Effector memory CD4-positive, alpha-beta T cell (primary cell): ENCODE data around the gene GALNT18.
A peak's percentile ranks its signal among the peaks of the same experiment; 100 is the strongest.

ENCODE experiments used
- DNase-seq, 3 donors: peaks; one replicate each; pipeline ENCODE4 v3.0.0-alpha.2; 2020
- H3K27ac ChIP-seq: 2 replicates; pipeline ENCODE4 v1.7.0; 2013; ENCODE audit warnings: mild to moderate bottlenecking, low read length, moderate library complexity; ENCODE audit not compliant: insufficient read depth, poor library complexity, severe bottlenecking
- H3K27me3 ChIP-seq: replicated peaks from 2 replicates; pipeline ENCODE4 v1.7.0; 2013; ENCODE audit warnings: mild to moderate bottlenecking, low read length; ENCODE audit not compliant: insufficient read depth, control insufficient read depth, poor library complexity, severe bottlenecking
- H3K36me3 ChIP-seq: 2 replicates; pipeline ENCODE4 v1.7.0; 2013; ENCODE audit warnings: mild to moderate bottlenecking, low read length, moderate library complexity; ENCODE audit not compliant: control insufficient read depth, insufficient read depth
- H3K4me1 ChIP-seq: 2 replicates; pipeline ENCODE4 v1.7.0; 2013; ENCODE audit warnings: low read length, mild to moderate bottlenecking; ENCODE audit not compliant: control insufficient read depth, insufficient read depth, poor library complexity, severe bottlenecking
- H3K4me3 ChIP-seq: 2 replicates; pipeline ENCODE4 v1.7.0; 2013; ENCODE audit warnings: low read length, low read depth, mild to moderate bottlenecking; ENCODE audit not compliant: insufficient read depth, poor library complexity, severe bottlenecking
- H3K9me3 ChIP-seq: 2 replicates; pipeline ENCODE4 v1.7.0; 2013; ENCODE audit warnings: mild to moderate bottlenecking, low read length, moderate library complexity; ENCODE audit not compliant: control insufficient read depth
- total RNA-seq, 3 donors: gene quantifications; one replicate each; lab custom pipeline; 2026; lab: John Stamatoyannopoulos, UW

The GALNT18 gene
- 0 reads per million in 3 donors for total RNA-seq

DNA sequence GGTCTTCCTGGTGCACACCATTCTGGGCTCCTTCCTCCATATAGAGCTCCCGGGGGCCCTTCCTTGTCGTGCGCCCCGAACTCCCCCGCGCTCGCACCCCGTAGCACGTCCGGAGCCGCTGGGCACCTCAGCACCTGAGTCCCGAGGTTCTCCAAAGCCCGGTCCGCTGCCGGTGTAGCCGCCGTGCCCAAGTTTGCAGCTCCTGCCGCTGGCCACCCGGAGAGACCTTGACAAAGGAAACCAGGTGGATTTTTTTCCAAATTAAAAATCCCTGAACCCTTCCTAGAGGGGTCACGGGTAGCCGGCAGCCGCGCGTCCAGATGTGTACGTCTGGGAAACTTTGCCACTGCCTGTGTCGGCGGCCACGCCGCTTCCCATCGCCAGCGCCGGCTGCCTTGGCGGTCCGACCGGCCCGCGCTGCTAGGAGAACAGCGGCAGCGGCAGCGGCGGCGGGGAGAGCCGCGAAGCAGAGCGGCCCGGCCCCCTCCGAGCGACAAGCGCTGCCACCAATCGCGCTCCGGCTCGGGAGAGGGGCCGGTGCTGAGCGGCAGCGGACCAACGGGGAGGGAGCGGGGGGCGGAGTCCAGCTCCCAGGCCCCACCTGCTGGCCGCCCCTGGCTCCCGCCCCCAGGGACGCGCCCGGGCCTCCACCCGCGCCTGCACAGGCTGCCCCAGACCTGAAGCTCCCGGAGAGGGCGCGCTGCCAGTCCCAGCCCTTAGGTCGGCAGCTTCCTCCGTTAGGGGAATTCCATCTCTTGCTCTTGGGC lies at the start of gene GALNT18:
Gene GALNT18 (minus strand): TSS at position 433 of the 767 bp plus-strand sequence.
- peak within 1 kb of the TSS; percentile 11 for H3K4me3 ChIP-seq
- peak in 2 of 3 donors; percentile 15 to 29 for DNase-seq
- no peaks in the 10 kb centered on the region for H3K36me3 ChIP-seq
- peaks cover 14% of the 10 kb centered on the region for H3K27me3 ChIP-seq
- no peaks in the 10 kb centered on the region for H3K9me3 ChIP-seq
- H3K4me1 ChIP-seq, result peaks cover 15% of the 10 kb centered on the region
- no peak within 1 kb of the TSS for H3K27ac ChIP-seq

DNA sequence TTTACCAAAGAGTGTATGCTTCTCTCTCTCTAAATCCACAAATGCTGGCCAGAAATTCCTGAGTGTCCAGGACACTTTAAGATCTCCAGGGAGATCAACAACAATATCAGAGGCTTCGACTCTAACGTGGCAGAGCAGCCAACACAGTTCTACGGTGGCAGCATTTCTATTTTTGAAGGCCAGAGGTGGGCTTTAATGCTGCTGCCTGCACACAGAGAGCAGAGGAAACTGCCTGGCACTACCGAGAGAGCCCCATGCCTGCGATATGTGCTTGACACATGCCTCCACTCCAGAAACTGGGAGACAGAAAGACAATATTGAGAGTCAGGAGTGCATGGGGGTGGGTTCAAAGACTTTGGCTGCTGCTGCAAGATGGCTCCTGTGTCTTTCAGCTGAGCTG lies 48.8 kb upstream of the GALNT18 start:
- DNase-seq, result no peak
- Histone ChIP-seq H3K27ac (no peak overlapping the region), H3K36me3 (no peaks in the 10 kb centered on the region), H3K9me3 (no peaks in the 10 kb centered on the region), H3K4me1 (no peaks in the 10 kb centered on the region), H3K27me3 (no peaks in the 10 kb centered on the region), H3K4me3 (no peak overlapping the region)

GRCh38 chr11:11669233-11669846 lies 47.5 kb upstream of the GALNT18 start:
- H3K4me1 ChIP-seq, result no peaks in the 10 kb centered on the region
- H3K36me3 ChIP-seq, result no peaks in the 10 kb centered on the region
- no peaks in the 10 kb centered on the region for H3K9me3 ChIP-seq
- no peaks in the 10 kb centered on the region for H3K27me3 ChIP-seq
- no peak for DNase-seq
- no peak overlapping the region for H3K27ac ChIP-seq
- no peak overlapping the region for H3K4me3 ChIP-seq

GRCh38 chr11:11668781-11669180 lies 47.0 kb upstream of the GALNT18 start:
- H3K27me3 ChIP-seq, result no peaks in the 10 kb centered on the region
- H3K4me1 ChIP-seq, result no peaks in the 10 kb centered on the region

DNA sequence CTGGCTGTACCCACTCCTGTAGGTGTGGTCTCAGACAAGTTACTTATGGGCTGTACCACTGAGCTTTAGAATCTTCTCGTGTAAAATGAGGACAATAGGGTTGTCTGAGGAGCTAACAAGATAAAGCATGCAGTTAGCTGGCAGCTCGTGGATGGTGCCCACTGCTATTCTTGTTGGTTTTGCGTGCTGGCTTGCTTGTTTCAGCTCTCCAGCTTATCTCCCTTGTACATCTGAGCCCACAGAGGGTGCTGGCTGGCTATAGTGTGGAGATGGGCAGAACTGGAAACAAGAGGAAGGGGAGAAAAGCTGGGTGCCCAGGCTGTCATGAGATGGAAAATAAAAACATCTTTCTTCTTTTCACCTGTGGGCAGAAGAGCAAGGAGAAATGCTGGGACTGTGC lies 46.5 kb upstream of the GALNT18 start:
- Histone ChIP-seq H3K27ac (no peak overlapping the region), H3K36me3 (no peaks in the 10 kb centered on the region), H3K4me1 (no peaks in the 10 kb centered on the region), H3K9me3 (no peaks in the 10 kb centered on the region), H3K27me3 (no peaks in the 10 kb centered on the region), H3K4me3 (no peak overlapping the region)
- DNase-seq, result no peak

More at GRCh38 chr11:11668781-11669180, 47.0 kb upstream of the GALNT18 start:
- no peak for DNase-seq
- no peak overlapping the region for H3K4me3 ChIP-seq
- no peak overlapping the region for H3K27ac ChIP-seq
- no peaks in the 10 kb centered on the region for H3K9me3 ChIP-seq
- H3K36me3 ChIP-seq, result no peaks in the 10 kb centered on the region

- Histone ChIP-seq H3K27me3 (no peaks in the 10 kb centered on the region), H3K27ac (no peak overlapping the region), H3K4me1 (no peaks in the 10 kb centered on the region), H3K36me3 (no peaks in the 10 kb centered on the region), H3K4me3 (no peak overlapping the region), H3K9me3 (no peaks in the 10 kb centered on the region)
- DNase-seq, result no peak
Observed at GRCh38 chr11:11667056-11667455, 45.3 kb upstream of the GALNT18 start.

GRCh38 chr11:11665407-11665806 lies 43.6 kb upstream of the GALNT18 start:
- H3K27me3 ChIP-seq, result no peaks in the 10 kb centered on the region

DNA sequence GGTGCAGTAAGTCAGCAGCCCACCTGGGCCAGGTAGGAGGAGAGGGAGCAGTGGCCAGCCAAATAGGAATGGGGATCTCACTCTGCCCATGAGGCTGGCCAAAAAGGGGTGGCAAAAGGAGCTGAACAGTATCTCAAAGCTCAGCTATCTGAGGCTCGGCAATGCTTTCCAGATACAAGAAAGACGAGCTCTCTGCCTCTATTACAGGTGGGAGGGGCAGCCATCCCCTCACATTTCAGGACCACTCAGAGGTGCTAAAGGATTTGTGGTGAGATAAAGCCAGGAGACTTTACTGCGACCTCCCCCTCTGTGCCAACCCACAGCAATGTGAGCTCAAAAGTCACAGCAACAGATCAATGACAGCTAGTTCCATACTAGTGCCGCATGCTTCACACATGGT lies 42.1 kb upstream of the GALNT18 start:
- no peak for DNase-seq
- Histone ChIP-seq H3K4me3 (no peak overlapping the region), H3K27me3 (no peaks in the 10 kb centered on the region)

More at GRCh38 chr11:11665407-11665806, 43.6 kb upstream of the GALNT18 start:
- no peaks in the 10 kb centered on the region for H3K36me3 ChIP-seq
- H3K9me3 ChIP-seq, result no peaks in the 10 kb centered on the region
- no peak for DNase-seq
- H3K27ac ChIP-seq, result no peak overlapping the region
- no peak overlapping the region for H3K4me3 ChIP-seq
- no peaks in the 10 kb centered on the region for H3K4me1 ChIP-seq

DNA sequence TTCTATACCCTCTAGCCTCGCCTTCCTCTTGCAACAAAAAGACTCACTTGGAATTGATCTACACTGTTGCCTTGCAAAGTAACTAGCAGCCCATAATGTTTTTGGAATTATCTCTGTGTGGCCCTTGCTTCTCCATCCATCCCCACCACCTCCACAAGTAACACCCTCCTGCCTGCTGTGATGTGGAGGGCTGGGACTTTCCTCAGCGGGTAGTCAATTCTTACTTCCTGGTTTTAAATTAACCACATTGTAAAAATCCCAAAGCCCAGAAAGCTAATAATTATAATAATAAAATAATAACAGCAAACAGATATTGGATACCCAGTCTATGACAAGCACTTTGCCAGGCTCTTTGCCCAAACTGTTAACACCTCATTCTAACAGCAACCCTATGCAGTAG lies 40.8 kb upstream of the GALNT18 start:
- Histone ChIP-seq H3K9me3 (no peaks in the 10 kb centered on the region), H3K27me3 (no peaks in the 10 kb centered on the region), H3K36me3 (no peaks in the 10 kb centered on the region), H3K27ac (no peak overlapping the region), H3K4me3 (no peak overlapping the region), H3K4me1 (no peaks in the 10 kb centered on the region)
- DNase-seq, result no peak

More for the DNA sequence above, 42.1 kb upstream of the GALNT18 start:
- Histone ChIP-seq H3K36me3 (no peaks in the 10 kb centered on the region), H3K27ac (no peak overlapping the region), H3K9me3 (no peaks in the 10 kb centered on the region), H3K4me1 (no peaks in the 10 kb centered on the region)

GRCh38 chr11:11661326-11662040 lies 39.7 kb upstream of the GALNT18 start:
- no peaks in the 10 kb centered on the region for H3K27me3 ChIP-seq
- H3K9me3 ChIP-seq, result no peaks in the 10 kb centered on the region
- H3K4me3 ChIP-seq, result no peak overlapping the region
- H3K36me3 ChIP-seq, result no peaks in the 10 kb centered on the region
- H3K4me1 ChIP-seq, result no peaks in the 10 kb centered on the region
- no peak for DNase-seq
- H3K27ac ChIP-seq, result no peak overlapping the region
